ENCODE data around the gene RPL22.

DNA sequence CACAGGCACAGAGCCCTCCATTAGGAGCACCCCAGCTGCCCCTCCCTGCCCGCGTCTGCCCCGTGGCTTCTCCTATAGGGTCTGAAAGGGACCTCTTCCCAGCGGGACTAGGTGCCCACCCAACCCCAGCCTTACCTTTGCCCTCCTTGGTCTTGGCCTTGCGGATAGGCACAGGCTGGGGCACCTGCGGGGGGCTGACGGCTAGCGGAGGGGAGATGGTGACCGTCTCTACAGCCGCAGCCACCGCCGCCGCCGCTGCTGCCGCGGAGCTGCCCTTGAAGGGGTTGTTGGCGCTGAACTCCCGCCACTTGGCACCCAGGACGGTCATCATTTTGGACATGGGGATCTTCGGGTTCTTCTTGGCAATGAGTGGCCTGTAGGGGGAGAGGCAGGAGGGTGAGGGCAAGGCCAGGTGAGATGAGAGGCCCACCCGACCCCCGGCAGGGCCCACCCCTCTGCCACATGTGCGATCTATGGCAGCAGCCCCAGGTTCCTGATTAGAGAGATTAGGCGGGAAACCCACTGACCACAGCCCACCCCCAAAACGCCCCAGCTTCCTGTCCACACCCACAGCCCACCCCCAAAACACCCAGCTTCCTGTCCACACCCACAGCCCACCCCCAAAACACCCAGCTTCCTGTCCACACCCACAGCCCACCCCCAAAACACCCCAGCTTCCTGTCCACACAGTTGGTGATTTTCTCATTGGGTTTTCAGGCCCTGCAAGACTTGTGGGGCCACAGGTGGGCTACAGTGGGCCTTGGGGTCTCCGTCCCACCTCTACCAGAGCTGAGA lies 44.7 kb downstream of the RPL22 start:
- no peak for TF ChIP-seq POLR2AphosphoS5 (IDR thresholded peaks at IDR 0.05)
- no peak for TF ChIP-seq CTCF (IDR thresholded peaks at IDR 0.05)
- no peak for TF ChIP-seq POLR2A (IDR thresholded peaks at IDR 0.05)

All from prostate gland (tissue), 2 donors.